HCT116 (cell line): ENCODE data around the gene DLX3. TPM values are rescaled to one million over a fixed set of nuclear protein-coding genes. Genes with fewer than 3 reads are reported as not detected.

Experiments used
- ATAC-seq: fragments of 200-7000 bp; cut with Tn5 transposase; 2 replicates; pipeline ENCODE4 v1.9.1; 2020; ENCODE audit warnings: mild to moderate bottlenecking, moderate library complexity
- BruUV-seq: library from RNA; stranded (reverse); fragments of 400-500 nt; replicated peaks from 2 replicates; lab custom pipeline; 2021; lab: Mats Ljungman, UMichigan
- CTCF ChIA-PET: fragments of 300-600 bp; sonication (Branson Sonifier 250); formaldehyde crosslinking; loops from one replicate; lab custom pipeline; 2021; ENCODE audit warnings: antibody characterized with exemption; lab: Charles Lee
- POLR2A ChIA-PET: fragments of 300-600, 350-600 bp; sonication (Branson Sonifier 250); formaldehyde crosslinking; loops from one replicate; lab custom pipeline; 2021; ENCODE audit warnings: antibody characterized with exemption; lab: Charles Lee
- RAD21 ChIA-PET, 2 experiments: fragments of 300-600 bp; sonication (Branson Sonifier 250); formaldehyde crosslinking; loops; one replicate each; lab custom pipeline; 2023; ENCODE audit warnings: low total read pairs in 2 of 2; ENCODE audit not compliant: uncharacterized antibody in 2 of 2, unreplicated experiment in 2 of 2, low non-redundant PET in 1 of 2; lab: Charles Lee
- DNase-seq: peaks from one replicate; pipeline ENCODE4 v3.0.0-alpha.2; 2010; ENCODE audit warnings: low read depth, low spot score
- H2AFZ ChIP-seq: fragments of 200-600 bp; shearing (Covaris generic), sonication (generic); 2 replicates; pipeline ENCODE4 v1.6.1; 2017; ENCODE audit warnings: low read depth, mixed run types, mixed read lengths, antibody characterized with exemption, low read length; ENCODE audit not compliant: poor library complexity, severe bottlenecking
- H3K27ac ChIP-seq: 2 replicates; pipeline ENCODE4 v1.5.1; 2012; ENCODE audit warnings: low read depth, low read length
- H3K27me3 ChIP-seq: fragments of 200-600 bp; sonication (generic); 2 replicates; pipeline ENCODE4 v1.6.1; 2016; ENCODE audit warnings: mixed run types, low read length, mixed read lengths; ENCODE audit not compliant: insufficient read depth
- H3K36me3 ChIP-seq, 2 experiments: fragments of 200-500 bp in 1 of 2; fragments of 200-600 bp in 1 of 2; sonication (Bioruptor generic) in 1 of 2; sonication (generic) in 1 of 2; 2 replicates each; pipeline versions ENCODE4 v1.5.1 to v1.6.1; 2014 to 2016; ENCODE audit warnings: low read length in 2 of 2, inconsistent platforms in 1 of 2, mixed read lengths in 1 of 2, mixed run types in 1 of 2; ENCODE audit not compliant: insufficient read depth in 2 of 2, control insufficient read depth in 1 of 2
- H3K4me1 ChIP-seq, 2 experiments: fragments of 200-600 bp in 1 of 2; sonication (generic) in 1 of 2; 2 replicates each; pipeline versions ENCODE4 v1.5.1 to v1.6.1; 2012 to 2017; ENCODE audit warnings: low read length in 2 of 2, inconsistent platforms in 1 of 2, mild to moderate bottlenecking in 1 of 2, mixed read lengths in 1 of 2, mixed run types in 1 of 2, moderate library complexity in 1 of 2; ENCODE audit not compliant: insufficient read depth in 2 of 2, control insufficient read depth in 1 of 2
- H3K4me2 ChIP-seq: fragments of 200-600 bp; sonication (generic); 2 replicates; pipeline ENCODE4 v1.6.1; 2017; ENCODE audit warnings: mixed run types, low read length, mixed read lengths
- H3K4me3 ChIP-seq, 2 experiments: fragments of 200-600 bp in 1 of 2; sonication (generic) in 1 of 2; replicated peaks in 1 of 2; 2 replicates each; pipeline ENCODE4 v1.5.1; 2011 to 2016; ENCODE audit warnings: low read length in 2 of 2, control low read depth in 1 of 2, low read depth in 1 of 2, mild to moderate bottlenecking in 1 of 2, mixed read lengths in 1 of 2, mixed run types in 1 of 2
- H3K79me2 ChIP-seq: fragments of 200-600 bp; sonication (generic); 2 replicates; pipeline ENCODE4 v1.6.1; 2017; ENCODE audit warnings: mild to moderate bottlenecking, mixed run types, low read length, moderate library complexity, mixed read lengths; ENCODE audit not compliant: insufficient read depth
- H3K9ac ChIP-seq: fragments of 200-600 bp; sonication (generic); 2 replicates; pipeline ENCODE4 v1.6.1; 2016; ENCODE audit warnings: low read length, mixed read lengths
- H3K9me2 ChIP-seq: fragments of 200-600 bp; sonication (generic), shearing (Covaris generic); 2 replicates; pipeline ENCODE4 v1.6.1; 2017; ENCODE audit warnings: mixed run types, mild to moderate bottlenecking, moderate library complexity; ENCODE audit not compliant: insufficient read depth
- H3K9me3 ChIP-seq, 2 experiments: fragments of 200-500 bp in 1 of 2; fragments of 200-600 bp in 1 of 2; sonication (Bioruptor generic) in 1 of 2; sonication (generic) in 1 of 2; 2 replicates each; pipeline ENCODE4 v1.6.1; 2014 to 2017; ENCODE audit warnings: low read length in 2 of 2, mixed read lengths in 2 of 2, inconsistent platforms in 1 of 2, low read depth in 1 of 2, mild to moderate bottlenecking in 1 of 2, mixed run types in 1 of 2, moderate library complexity in 1 of 2; ENCODE audit not compliant: control insufficient read depth in 1 of 2, insufficient read depth in 1 of 2
- H4K20me1 ChIP-seq: fragments of 200-600 bp; sonication (generic), shearing (Covaris generic); 2 replicates; pipeline ENCODE4 v1.6.1; 2017; ENCODE audit warnings: mixed run types, mild to moderate bottlenecking, moderate library complexity; ENCODE audit not compliant: insufficient read depth
- CBX3 ChIP-seq: IDR thresholded peaks from 2 replicates; pipeline ENCODE4 v1.6.1; 2012; ENCODE audit warnings: low read depth
- CEBPB ChIP-seq: IDR thresholded peaks from 2 replicates; pipeline ENCODE4 v1.6.1; 2012; ENCODE audit warnings: low read depth
- CTCF ChIP-seq, 3 experiments: fragments of 200-600 bp in 1 of 3; sonication (generic) in 1 of 3; IDR thresholded peaks in 2 of 3; conservative IDR thresholded peaks in 1 of 3; 2 replicates each; pipeline ENCODE4 v1.5.1; 2012 to 2017; ENCODE audit warnings: low read depth in 2 of 3, low read length in 2 of 3, antibody characterized with exemption in 1 of 3, borderline replicate concordance in 1 of 3, control low read depth in 1 of 3, mild to moderate bottlenecking in 1 of 3, mixed read lengths in 1 of 3, mixed run types in 1 of 3, moderate library complexity in 1 of 3; ENCODE audit not compliant: insufficient read depth in 1 of 3
- EGR1 ChIP-seq: IDR thresholded peaks from 2 replicates; pipeline ENCODE4 v1.6.1; 2012; ENCODE audit warnings: low read depth
- ELF1 ChIP-seq: IDR thresholded peaks from 2 replicates; pipeline ENCODE4 v1.6.1; 2012; ENCODE audit warnings: low read depth, borderline replicate concordance
- EZH2 ChIP-seq: fragments of 200-600 bp; sonication (generic); IDR thresholded peaks from 2 replicates; pipeline ENCODE4 v1.6.1; 2017; ENCODE audit warnings: antibody characterized with exemption, mixed run types
- EZH2phosphoT487 ChIP-seq: fragments of 200-600 bp; IDR thresholded peaks from 2 replicates; pipeline ENCODE4 v1.6.1; 2018; ENCODE audit warnings: antibody characterized with exemption, borderline replicate concordance
- FOSL1 ChIP-seq: IDR thresholded peaks from 2 replicates; pipeline ENCODE4 v1.6.1; 2012; ENCODE audit warnings: low read depth
- JUND ChIP-seq: IDR thresholded peaks from 2 replicates; pipeline ENCODE4 v1.6.1; 2012
- MAX ChIP-seq: IDR thresholded peaks from 2 replicates; pipeline ENCODE4 v1.6.1; 2012
- RAD21 ChIP-seq: IDR thresholded peaks from 2 replicates; pipeline ENCODE4 v1.6.1; 2012; ENCODE audit warnings: low read depth, mild to moderate bottlenecking
- REST ChIP-seq: IDR thresholded peaks from 2 replicates; pipeline ENCODE4 v1.6.1; 2012; ENCODE audit warnings: low read depth
- SIN3A ChIP-seq: IDR thresholded peaks from 2 replicates; pipeline ENCODE4 v1.6.1; 2012; ENCODE audit warnings: low read depth
- SP1 ChIP-seq: IDR thresholded peaks from 2 replicates; pipeline ENCODE4 v1.6.1; 2012; ENCODE audit warnings: low read depth
- SRF ChIP-seq: IDR thresholded peaks from 2 replicates; pipeline ENCODE4 v1.6.1; 2012; ENCODE audit warnings: low read depth
- TCF7L2 ChIP-seq: IDR thresholded peaks from 2 replicates; pipeline ENCODE4 v1.7.0; 2011; ENCODE audit warnings: borderline replicate concordance, inconsistent platforms; ENCODE audit not compliant: insufficient read depth, insufficient read length; ENCODE audit errors: extremely low read depth
- ZFX ChIP-seq: fragments of 450-650 bp; IDR thresholded peaks from 2 replicates; pipeline ENCODE4 v1.6.1; 2017
- ZNF274 ChIP-seq: fragments of 200-500 bp; sonication (Bioruptor generic); IDR thresholded peaks from 2 replicates; pipeline ENCODE4 v1.6.1; 2014; ENCODE audit warnings: mild to moderate bottlenecking, low read depth, low read length, inconsistent platforms
- intact Hi-C: fragments of 100-400 bp; cut with micrococcal nuclease; formaldehyde crosslinking; loops from 2 replicates; pipeline ENCODE4 v1.10.0; 2022
- total RNA-seq: library from RNA; stranded (reverse); gene quantifications from one replicate; pipeline ENCODE4 v1.2.1, GENCODE V29; 2021; ENCODE audit not compliant: unreplicated experiment

The DLX3 gene
- total RNA-seq, 1 experiment from 2014 or later, result not detected

GRCh38 chr17:49965524-49965909 is 29.5 kb downstream of the DLX3 start (continued):
- no peak for TF ChIP-seq RAD21
- no peak for TF ChIP-seq SP1
- TF ChIP-seq CEBPB, result no peak
- no peak for TF ChIP-seq FOSL1
- no peak for TF ChIP-seq EZH2
- TF ChIP-seq EZH2phosphoT487, result no peak
- no peak for TF ChIP-seq EGR1
- TF ChIP-seq CBX3, result no peak
- no peak for TF ChIP-seq ELF1

- DNase-seq, result no peak
- no peaks in the 10 kb centered on the region for H3K9me3 ChIP-seq
- no peaks in the 10 kb centered on the region for H4K20me1 ChIP-seq
- no peak for TF ChIP-seq CTCF (IDR thresholded peaks at IDR 0.05 in 2 of 3, conservative IDR thresholded peaks at IDR 0.05 in 1 of 3; ENCODE audit: borderline replicate concordance in 1 of 3, insufficient read depth in 1 of 3, low read depth in 2 of 3, low read length in 2 of 3)
- no peak for TF ChIP-seq SP1
- no peak for TF ChIP-seq SRF
- no peak for TF ChIP-seq EZH2
- TF ChIP-seq REST, result no peak
- no peak for TF ChIP-seq JUND
- no peak for TF ChIP-seq ZNF274
- TF ChIP-seq MAX, result no peak
- TF ChIP-seq CEBPB, result no peak
- no peak for TF ChIP-seq FOSL1
- TF ChIP-seq ELF1, result no peak
- TF ChIP-seq SIN3A, result no peak
- no peak for TF ChIP-seq EZH2phosphoT487
- no peak for TF ChIP-seq ZFX
- no peak for TF ChIP-seq EGR1
- TF ChIP-seq CBX3, result no peak
- TF ChIP-seq TCF7L2, result no peak
- H3K4me1 ChIP-seq, result peaks cover 8 to 22% of the 10 kb centered on the region in 2 experiments; a peak in 3 of 4 replicates
- H3K79me2 ChIP-seq, result no peaks in the 10 kb centered on the region
- H3K9me2 ChIP-seq, result no peaks in the 10 kb centered on the region
- no peak overlapping the region for H3K27ac ChIP-seq
- BruUV-seq, result no TSS peak
- H3K4me3 ChIP-seq, result no peak overlapping the region
- intact Hi-C loops, result no loop called here
- no peak overlapping the region for H2AFZ ChIP-seq
- POLR2A ChIA-PET, result no interaction called here
- no peaks in the 10 kb centered on the region for H3K36me3 ChIP-seq
- H3K27me3 ChIP-seq, result peaks cover 21% of the 10 kb centered on the region; the same call in 1 of the 2 replicates
- H3K9ac ChIP-seq, result no peak overlapping the region
- CTCF ChIA-PET, result interaction anchor here (1.3 kb wide), 1 partner anchor 32 kb away, joined by 4 read pairs; no protein-coding TSS in a partner anchor
- H3K4me2 ChIP-seq, result no peak overlapping the region
- no peak for ATAC-seq
- RAD21 ChIA-PET, result no interaction called here
These were observed 30.1 kb downstream of the DLX3 start for GRCh38 chr17:49964769-49965523.
